Hematopoietic multipotent progenitor cell treated with erythropoietin and hydrocortisone succinate and interleukin-3 and kit ligand, for 6 days (in vitro differentiated cells): ENCODE measurements around the gene WASHC4.

Experiments used
- DNase-seq: peaks from one replicate; pipeline ENCODE4 v3.0.0-alpha.2; 2015

The WASHC4 gene

GRCh38 chr12:105214670-105215375 lies 107.3 kb downstream of the WASHC4 start:
- DNase-seq, result no peak

DNA sequence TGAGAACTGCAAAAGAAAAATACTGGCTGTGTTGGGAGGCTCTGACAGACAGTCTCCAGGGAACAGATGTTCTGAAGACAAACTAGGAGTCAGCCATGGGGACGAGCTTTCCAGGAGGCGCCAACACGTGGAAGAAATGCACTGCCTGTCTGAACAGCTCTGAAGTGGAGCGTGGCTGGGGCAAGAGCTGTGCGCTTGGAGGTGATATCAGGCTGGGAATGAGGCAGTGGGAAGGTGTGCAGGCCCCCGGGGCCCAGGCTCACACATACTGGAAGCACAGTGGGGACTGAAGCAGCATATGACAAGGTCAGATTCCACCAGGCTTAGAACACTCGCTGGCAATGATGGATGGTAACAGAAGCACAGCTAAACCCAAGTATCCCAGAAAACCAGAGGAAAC lies 110.9 kb downstream of the WASHC4 start:
- no peak for DNase-seq
